ENCODE results near the gene SERINC5. TPM values are rescaled to one million over a fixed set of nuclear protein-coding genes. Genes with fewer than 3 reads are reported as not detected.
"Not testable (repeated sequence)": the region's sequence is repeated elsewhere in the genome, so short reads cannot be mapped to it uniquely, and the experiment has no call there.

The SERINC5 gene
- total RNA-seq, 2 experiments from 2014 or later: 70.2 to 78.3 TPM

DNA sequence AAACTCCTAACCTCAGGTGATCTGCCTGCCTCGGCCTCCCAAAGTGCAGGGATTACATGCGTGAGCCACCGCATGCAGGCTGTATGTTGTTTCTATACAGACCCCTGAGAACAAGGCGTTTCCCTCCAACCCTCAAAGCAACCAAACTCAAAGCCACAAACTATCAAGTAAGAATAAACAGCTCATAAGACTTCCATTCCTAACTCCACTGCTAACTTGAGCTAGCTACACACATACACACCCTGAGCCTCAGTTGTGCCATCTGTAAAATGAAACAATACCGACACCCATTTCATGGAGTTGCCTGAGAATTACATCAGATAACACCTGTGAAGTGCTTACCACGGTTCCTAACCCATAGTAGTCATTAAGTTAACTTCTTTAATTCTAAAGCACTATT, 70.8 kb downstream of the SERINC5 start:
- POLR2A ChIA-PET: interaction anchor here (0.9 to 4.5 kb wide), 5 partner anchors 8 to 71 kb away, joined by 3 to 39 read pairs (median 6); partner anchors contain the start of gene SERINC5
- ATAC-seq (ENCODE audit: low read depth): no peak
- Mint-ChIP-seq H3K4me1 (peaks cover 87% of the 10 kb centered on the region), H3K36me3 (peaks cover 25% of the 10 kb centered on the region), H3K27ac (peak overlapping the region; percentile 88), H3K4me3 (peak overlapping the region; percentile 67), H3K27me3 (no peaks in the 10 kb centered on the region), H3K9me3 (no peaks in the 10 kb centered on the region)
- DNase-seq: no peak

DNA sequence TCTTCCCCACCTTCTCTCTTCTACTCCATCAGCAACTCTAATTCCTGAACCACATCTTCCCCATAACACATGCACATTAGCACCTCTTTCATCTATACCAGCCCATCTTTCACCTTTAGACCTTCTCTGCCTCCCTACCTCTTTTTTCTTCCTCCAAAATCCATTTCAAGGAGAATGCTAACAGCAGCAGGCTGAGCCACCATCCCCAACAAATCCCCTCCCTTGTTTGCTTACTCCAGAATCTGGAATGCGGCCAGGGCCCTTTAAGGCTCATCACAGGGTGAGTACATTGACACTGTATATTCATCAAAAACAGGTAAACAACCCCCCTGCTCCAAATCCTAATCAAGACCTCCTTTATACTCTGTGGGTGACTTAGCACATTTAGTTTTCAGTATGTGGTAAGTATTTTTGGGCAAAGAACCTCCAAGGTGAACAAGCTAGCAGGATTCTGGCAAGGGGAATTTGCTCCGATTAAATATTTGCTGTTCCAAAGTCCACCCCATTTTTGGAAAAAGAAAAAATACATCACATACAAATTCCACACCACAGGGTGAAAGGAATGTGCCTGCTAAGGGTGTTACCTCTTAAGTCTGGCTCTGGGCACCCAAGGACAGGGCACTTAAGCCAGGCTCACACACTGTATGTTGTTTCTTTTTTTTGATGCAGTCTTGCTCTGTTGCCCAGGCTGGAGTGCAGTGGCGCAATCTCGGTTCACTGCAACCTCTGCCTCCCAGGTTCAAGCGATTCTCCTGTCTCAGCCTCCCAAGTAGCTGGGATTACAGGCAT, 71.4 kb downstream of the SERINC5 start:
- Mint-ChIP-seq H3K36me3 (peaks cover 25% of the 10 kb centered on the region), H3K4me3 (peak overlapping the region; percentile 67)
- POLR2A ChIA-PET: interaction anchor here (0.6 to 4.5 kb wide), 8 partner anchors 8 to 773 kb away, joined by 3 to 50 read pairs (median 8); partner anchors contain the start of gene SERINC5

DNA sequence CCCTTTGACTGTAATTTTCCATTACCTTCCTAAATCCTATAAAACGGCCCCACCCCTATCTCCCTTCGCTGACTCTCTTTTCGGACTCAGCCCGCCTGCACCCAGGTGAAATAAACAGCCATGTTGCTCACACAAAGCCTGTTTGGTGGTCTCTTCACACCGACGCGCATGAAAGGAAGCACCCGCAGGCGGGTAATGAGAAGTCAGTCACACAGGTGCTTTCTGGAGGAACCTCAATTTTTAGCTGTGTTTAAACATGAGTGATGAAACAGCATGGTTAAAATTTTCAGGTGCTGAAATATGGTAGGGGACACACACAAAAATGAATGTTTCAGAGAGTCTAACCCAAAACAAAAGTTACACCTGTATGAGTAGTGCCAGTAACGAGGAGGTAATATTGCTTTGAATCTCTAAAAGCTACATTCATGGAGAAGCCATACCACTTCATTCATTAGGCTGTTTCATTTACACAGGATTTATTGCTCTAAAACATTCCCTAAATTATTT, 72.1 kb downstream of the SERINC5 start:
- peak; percentile 41 for DNase-seq
- peak overlapping the region; percentile 88 for H3K27ac Mint-ChIP-seq
- H3K9me3 Mint-ChIP-seq, H3K27me3 Mint-ChIP-seq: not testable (repeated sequence)
- ATAC-seq (ENCODE audit: low read depth): peak; percentile 23
- peaks cover 24% of the 10 kb centered on the region for H3K36me3 Mint-ChIP-seq
- POLR2A ChIA-PET: interaction anchor here (0.6 to 4.5 kb wide), 6 partner anchors 9 to 774 kb away, joined by 3 to 50 read pairs (median 8); partner anchors contain the start of gene SERINC5
- peaks cover 85% of the 10 kb centered on the region for H3K4me1 Mint-ChIP-seq
- H3K4me3 Mint-ChIP-seq: peak overlapping the region; percentile 44

More for the DNA sequence above, 71.4 kb downstream of the SERINC5 start:
- H3K9me3 Mint-ChIP-seq: no peaks in the 10 kb centered on the region
- DNase-seq (no peak), ATAC-seq (ENCODE audit: low read depth) (no peak)
- no peaks in the 10 kb centered on the region for H3K27me3 Mint-ChIP-seq
- peak overlapping the region; percentile 88 for H3K27ac Mint-ChIP-seq
- peaks cover 86% of the 10 kb centered on the region for H3K4me1 Mint-ChIP-seq

DNA sequence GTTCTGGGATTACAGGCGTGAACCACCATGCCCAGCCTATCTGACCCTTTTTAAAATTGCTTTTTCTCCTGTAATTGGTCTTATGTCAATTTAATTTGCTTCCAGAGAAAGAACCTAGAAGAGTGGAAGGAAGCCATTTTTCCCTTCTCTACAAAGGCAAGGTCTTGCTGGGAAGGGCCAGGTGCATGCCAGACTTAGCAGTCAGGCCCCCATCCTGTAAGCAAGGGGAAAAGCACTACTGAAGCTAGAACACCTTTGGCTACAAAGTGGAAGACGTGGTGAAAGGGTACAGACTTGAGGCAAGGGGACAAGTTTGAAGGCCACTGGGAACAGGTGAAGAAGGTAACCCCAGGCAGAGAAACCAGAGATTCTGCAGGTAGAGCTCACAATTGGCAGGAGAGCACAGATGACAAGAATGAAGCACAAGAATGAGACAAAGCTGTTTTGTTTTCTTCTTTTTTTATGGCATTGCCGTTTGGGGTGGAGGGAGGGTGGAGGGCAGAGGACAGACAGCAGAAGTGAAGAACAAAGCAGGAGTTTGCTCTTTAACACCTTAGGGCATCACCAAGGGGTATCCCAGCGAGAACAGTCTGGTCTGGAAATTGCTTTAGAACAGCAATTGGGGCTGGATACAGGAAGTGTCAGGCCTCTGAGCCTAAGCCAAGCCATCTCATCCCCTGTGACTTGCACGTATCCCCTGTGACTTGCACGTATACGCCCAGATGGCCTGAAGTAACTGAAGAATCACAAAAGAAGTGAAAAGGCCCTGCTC, 72.9 kb downstream of the SERINC5 start:
- POLR2A ChIA-PET: interaction anchor here (0.9 to 4.5 kb wide), 6 partner anchors 10 to 73 kb away, joined by 4 to 50 read pairs (median 10); partner anchors contain the start of gene SERINC5
- ATAC-seq (ENCODE audit: low read depth) (peak; percentile 37), DNase-seq (peak; percentile 42)
- H3K4me1 Mint-ChIP-seq: peaks cover 81% of the 10 kb centered on the region
- no peaks in the 10 kb centered on the region for H3K27me3 Mint-ChIP-seq
- peak overlapping the region; percentile 88 for H3K27ac Mint-ChIP-seq
- no peaks in the 10 kb centered on the region for H3K9me3 Mint-ChIP-seq
- peak overlapping the region; percentile 44 for H3K4me3 Mint-ChIP-seq
- peaks cover 24% of the 10 kb centered on the region for H3K36me3 Mint-ChIP-seq

DNA sequence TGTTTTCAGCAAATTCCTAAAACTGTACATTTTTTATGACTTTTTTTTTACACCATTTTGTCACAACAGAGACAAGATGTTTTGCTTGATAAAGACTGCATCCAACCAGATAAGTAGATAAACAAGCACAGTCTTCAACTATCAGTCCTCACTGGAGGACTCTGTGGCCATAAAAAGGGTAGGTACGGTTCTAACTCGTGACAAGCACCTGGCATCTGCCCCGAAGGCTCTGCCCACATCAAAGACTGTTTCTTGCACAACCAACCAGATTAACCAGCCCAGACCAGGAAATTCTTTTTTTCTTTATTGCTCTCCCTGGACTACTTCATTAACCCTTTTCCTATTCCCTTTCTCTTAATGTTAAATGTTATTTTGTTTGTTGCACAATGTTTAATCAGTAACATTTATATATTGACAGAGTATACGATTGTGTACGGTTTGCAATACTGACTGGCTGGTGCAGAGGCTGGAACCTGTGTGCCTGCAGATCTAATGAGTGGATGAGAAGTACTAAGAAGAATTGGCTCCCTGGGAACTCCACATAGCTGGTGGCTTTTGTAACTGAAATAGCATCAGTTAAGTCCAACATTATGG, 74.1 kb downstream of the SERINC5 start:
- POLR2A ChIA-PET: interaction anchor here (0.7 to 4.5 kb wide), 10 partner anchors 8 to 87 kb away, joined by 3 to 50 read pairs (median 4); partner anchors contain the start of gene SERINC5
- H3K4me1 Mint-ChIP-seq: peaks cover 75% of the 10 kb centered on the region
- DNase-seq (peak; percentile 46), ATAC-seq (ENCODE audit: low read depth) (peak; percentile 63)
- peaks cover 32% of the 10 kb centered on the region for H3K36me3 Mint-ChIP-seq
- peak overlapping the region; percentile 88 for H3K27ac Mint-ChIP-seq
- H3K9me3 Mint-ChIP-seq: no peaks in the 10 kb centered on the region
- peak overlapping the region; percentile 44 for H3K4me3 Mint-ChIP-seq
- H3K27me3 Mint-ChIP-seq: no peaks in the 10 kb centered on the region

DNA sequence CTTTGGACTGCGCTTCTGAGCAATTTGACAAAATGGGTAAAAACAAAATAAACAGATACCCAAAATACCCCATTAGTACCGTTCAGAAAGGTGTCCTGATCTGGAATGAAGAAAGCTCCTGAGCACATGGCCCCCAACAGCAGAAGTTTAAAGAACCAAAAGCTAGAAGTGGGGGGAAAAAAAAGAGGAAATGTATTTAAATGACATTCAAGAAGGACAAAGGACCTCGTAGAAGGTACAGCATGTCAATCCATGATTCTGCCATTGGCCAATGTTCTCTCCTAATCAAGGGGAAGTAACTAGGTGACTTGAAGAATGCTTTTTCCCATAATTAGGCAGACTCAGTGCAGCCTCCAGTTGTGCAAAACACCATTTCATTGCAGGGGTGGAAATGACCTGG, 78.6 kb downstream of the SERINC5 start:
- Mint-ChIP-seq H3K4me1 (peaks cover 45% of the 10 kb centered on the region), H3K27ac (no peak overlapping the region), H3K4me3 (no peak overlapping the region), H3K27me3 (no peaks in the 10 kb centered on the region), H3K9me3 (no peaks in the 10 kb centered on the region), H3K36me3 (peaks cover 43% of the 10 kb centered on the region)
- ATAC-seq (ENCODE audit: low read depth) (no peak), DNase-seq (no peak)
- POLR2A ChIA-PET: interaction anchor here (1.0 kb wide), 1 partner anchor 83 kb away, joined by 3 read pairs; no protein-coding TSS in a partner anchor

DNA sequence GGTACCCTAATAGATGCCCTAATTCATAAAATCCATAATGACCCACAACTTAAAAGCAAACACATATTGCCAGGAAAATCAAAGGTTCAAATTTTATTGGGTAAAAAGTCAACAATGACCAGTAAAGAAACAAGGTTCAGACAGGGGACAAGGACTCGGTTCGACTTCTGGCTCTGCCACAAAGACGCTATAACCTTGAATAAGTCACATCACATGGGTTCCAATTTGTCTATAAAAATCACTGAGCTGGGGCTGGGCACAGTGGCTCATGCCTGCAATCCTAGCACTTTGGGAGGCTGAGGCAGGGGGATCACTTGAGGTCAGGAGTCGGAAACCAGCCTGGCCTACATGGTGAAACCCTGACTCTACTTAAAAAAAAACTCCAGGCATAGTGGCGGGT, 80.5 kb downstream of the SERINC5 start:
- POLR2A ChIA-PET: interaction anchor here (2.2 kb wide), 1 partner anchor 80 kb away, joined by 10 read pairs; the partner anchor contains the start of gene SERINC5
- no peaks in the 10 kb centered on the region for H3K27me3 Mint-ChIP-seq
- DNase-seq (no peak), ATAC-seq (ENCODE audit: low read depth) (no peak)
- H3K4me1 Mint-ChIP-seq: peaks cover 26% of the 10 kb centered on the region
- H3K36me3 Mint-ChIP-seq: peaks cover 46% of the 10 kb centered on the region
- no peaks in the 10 kb centered on the region for H3K9me3 Mint-ChIP-seq
- no peak overlapping the region for H3K4me3 Mint-ChIP-seq
- no peak overlapping the region for H3K27ac Mint-ChIP-seq

DNA sequence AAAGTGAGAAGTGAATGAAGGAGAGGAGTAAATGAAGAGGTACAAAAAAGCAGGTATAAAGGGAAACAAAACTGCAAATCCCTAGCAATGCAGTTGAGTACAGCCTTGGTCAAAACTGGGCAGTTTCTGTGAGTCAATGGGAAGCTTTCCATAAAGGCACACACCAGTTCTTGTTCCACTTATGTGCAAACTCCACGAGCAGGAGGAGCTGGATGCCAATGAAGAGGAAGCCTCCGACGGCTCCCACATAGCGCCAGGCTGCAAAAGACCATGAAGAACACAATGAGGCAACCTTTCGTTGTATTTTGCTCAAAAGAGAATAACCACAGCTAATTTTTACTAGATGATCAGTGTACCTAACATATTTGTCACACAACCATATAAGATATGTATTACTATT, 81.1 kb downstream of the SERINC5 start:
- peaks cover 23% of the 10 kb centered on the region for H3K4me1 Mint-ChIP-seq
- DNase-seq (no peak), ATAC-seq (ENCODE audit: low read depth) (no peak)
- H3K27me3 Mint-ChIP-seq: no peaks in the 10 kb centered on the region
- POLR2A ChIA-PET: interaction anchor here (2.2 kb wide), 1 partner anchor 81 kb away, joined by 10 read pairs; the partner anchor contains the start of gene SERINC5
- H3K27ac Mint-ChIP-seq: no peak overlapping the region
- peaks cover 51% of the 10 kb centered on the region for H3K36me3 Mint-ChIP-seq
- H3K9me3 Mint-ChIP-seq: no peaks in the 10 kb centered on the region
- no peak overlapping the region for H3K4me3 Mint-ChIP-seq

DNA sequence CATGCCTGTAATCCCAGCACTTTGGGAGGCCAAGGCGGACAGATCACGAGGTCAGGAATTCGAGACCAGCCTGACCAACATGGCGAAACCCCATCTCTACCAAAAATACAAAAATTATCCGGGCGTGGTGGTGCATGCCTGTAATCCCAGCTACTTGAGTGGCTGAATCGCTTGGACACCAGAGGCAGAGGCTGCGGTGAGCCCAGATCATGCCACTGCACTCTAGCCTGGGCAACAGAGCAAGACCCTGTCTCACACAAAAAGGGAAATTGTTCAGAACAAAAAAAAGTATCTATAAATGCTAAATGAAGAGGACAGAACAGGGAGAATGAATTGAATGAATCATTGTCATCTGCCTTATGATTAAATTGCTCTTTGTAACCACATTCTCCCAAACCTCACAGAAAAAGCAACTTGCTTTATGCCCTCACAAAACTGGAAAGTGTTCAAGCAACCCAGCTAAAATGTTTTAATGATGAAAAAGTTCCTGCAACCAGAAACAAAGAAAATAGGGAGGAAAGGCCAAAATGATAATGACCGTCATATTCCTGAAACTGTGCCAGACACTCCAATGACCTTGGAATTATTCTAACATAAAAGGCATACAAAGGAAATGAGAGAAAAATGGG, 83.7 kb downstream of the SERINC5 start:
- DNase-seq: no peak
- H3K27me3 Mint-ChIP-seq: no peaks in the 10 kb centered on the region
- no peak for ATAC-seq (ENCODE audit: low read depth)
- H3K27ac Mint-ChIP-seq: no peak overlapping the region
- H3K4me3 Mint-ChIP-seq: no peak overlapping the region
- POLR2A ChIA-PET: no interaction called here
- H3K9me3 Mint-ChIP-seq: no peaks in the 10 kb centered on the region
- H3K36me3 Mint-ChIP-seq: peaks cover 59% of the 10 kb centered on the region
- peaks cover 14% of the 10 kb centered on the region for H3K4me1 Mint-ChIP-seq

DNA sequence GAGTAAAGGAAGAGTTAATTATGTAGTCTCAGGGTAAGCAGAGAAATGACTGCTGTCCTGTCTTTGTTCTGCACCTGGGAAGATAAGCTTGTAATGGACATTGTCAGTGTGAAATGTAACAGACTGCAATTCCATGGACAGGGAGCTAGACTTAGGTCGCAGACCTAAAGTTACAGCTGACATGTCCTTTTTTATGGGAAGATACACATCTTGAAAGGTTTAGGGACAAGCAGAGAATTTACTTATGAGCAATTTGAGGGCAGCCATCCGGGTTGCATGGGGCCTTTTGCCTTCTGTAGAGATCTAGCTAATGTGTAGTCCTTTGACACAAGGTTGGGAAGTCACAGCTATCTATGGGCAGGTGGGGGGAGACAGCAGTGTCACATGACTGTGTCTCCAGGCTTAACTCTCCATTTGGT, 85.7 kb downstream of the SERINC5 start:
- Mint-ChIP-seq H3K4me1 (peaks cover 14% of the 10 kb centered on the region), H3K27ac (peak overlapping the region; percentile 23), H3K4me3 (no peak overlapping the region), H3K9me3 (no peaks in the 10 kb centered on the region), H3K27me3 (no peaks in the 10 kb centered on the region), H3K36me3 (peaks cover 62% of the 10 kb centered on the region)
- ATAC-seq (ENCODE audit: low read depth) (no peak), DNase-seq (no peak)
- POLR2A ChIA-PET: interaction anchor here (1.4 kb wide), 1 partner anchor 34 kb away, joined by 6 read pairs; no protein-coding TSS in a partner anchor

DNA sequence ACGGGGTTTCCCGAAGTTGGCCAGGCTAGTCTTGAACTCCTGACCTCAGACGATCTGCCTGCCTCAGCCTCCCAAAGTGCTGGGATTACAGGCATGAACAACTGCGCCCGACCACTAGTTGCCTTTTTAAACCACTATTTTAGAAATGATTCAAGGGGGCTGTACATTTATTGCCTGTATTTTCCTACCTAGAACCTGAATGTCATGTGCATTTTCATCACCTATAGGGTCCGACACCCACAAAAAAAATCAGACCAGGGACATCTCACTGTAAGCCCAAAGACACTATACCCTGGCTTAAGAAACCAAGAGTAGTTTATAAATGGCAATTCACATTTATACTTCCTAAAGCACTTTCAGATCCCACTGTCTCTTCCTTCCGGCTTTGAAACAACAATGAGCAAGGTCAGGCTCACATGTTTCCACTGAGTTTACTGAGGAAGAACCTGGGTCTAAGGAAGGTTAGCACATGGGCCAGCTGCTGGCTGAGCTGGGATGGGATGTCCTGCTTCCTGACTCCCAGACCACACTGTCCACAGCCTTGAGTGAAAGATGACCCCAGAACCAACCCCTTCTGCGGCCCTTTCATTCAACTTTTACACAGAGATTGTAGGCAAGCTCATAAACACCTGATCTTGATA, 87.3 kb downstream of the SERINC5 start:
- POLR2A ChIA-PET: no interaction called here
- Mint-ChIP-seq H3K4me3 (no peak overlapping the region), H3K4me1 (peaks cover 10% of the 10 kb centered on the region), H3K27ac (no peak overlapping the region), H3K36me3 (peaks cover 63% of the 10 kb centered on the region), H3K9me3 (peaks cover 1% of the 10 kb centered on the region), H3K27me3 (no peaks in the 10 kb centered on the region)
- DNase-seq (no peak), ATAC-seq (ENCODE audit: low read depth) (no peak)

DNA sequence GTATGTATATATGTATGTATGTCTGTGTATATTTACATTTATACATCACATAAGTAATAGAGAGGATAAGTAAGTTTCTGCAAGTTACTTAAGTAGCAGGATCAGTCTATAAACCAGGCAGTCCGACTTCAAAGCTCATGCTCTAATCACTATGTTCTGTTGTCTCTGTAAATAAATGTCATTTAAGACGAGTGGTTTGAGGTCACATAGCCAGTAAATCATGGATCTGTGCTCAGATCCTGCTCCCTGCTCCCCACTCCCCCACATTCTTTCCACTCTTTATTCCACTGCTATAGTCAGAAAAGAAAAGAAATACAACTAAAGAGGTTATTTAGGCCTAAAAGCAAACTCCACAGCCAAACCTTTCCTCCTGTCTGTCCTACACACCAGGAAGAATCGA, 90.4 kb downstream of the SERINC5 start:
- ATAC-seq (ENCODE audit: low read depth) (no peak), DNase-seq (no peak)
- peaks cover 1% of the 10 kb centered on the region for H3K9me3 Mint-ChIP-seq
- H3K4me3 Mint-ChIP-seq: no peak overlapping the region
- peaks cover 6% of the 10 kb centered on the region for H3K4me1 Mint-ChIP-seq
- no peaks in the 10 kb centered on the region for H3K27me3 Mint-ChIP-seq
- peaks cover 69% of the 10 kb centered on the region for H3K36me3 Mint-ChIP-seq
- no peak overlapping the region for H3K27ac Mint-ChIP-seq
- POLR2A ChIA-PET: interaction anchor here (0.5 to 0.8 kb wide), 2 partner anchors 11 to 12 kb away, joined by 3 to 5 read pairs; no protein-coding TSS in a partner anchor
